ENCODE results near the gene RARB. TPM values are rescaled to one million over a fixed set of nuclear protein-coding genes. Genes with fewer than 3 reads are reported as not detected.

RARB gene
- total RNA-seq, 2 donors from 2014 or later = 21.5 to 21.9 TPM

- WGBS, 2 experiments (ENCODE audit: insufficient coverage in 1 of 2, insufficient read length in 1 of 2) = 75 to 90% methylated on average over 14 of the region's 14 CpGs
- Mint-ChIP-seq H3K4me1 (no peaks in the 10 kb centered on the region), H3K9me3 (no peaks in the 10 kb centered on the region), H3K27me3 (ENCODE audit: insufficient read depth) (no peaks in the 10 kb centered on the region), H3K27ac (no peak overlapping the region), H3K36me3 (ENCODE audit: low read depth) (peaks cover 48% of the 10 kb centered on the region), H3K4me3 (no peak overlapping the region)
- Histone ChIP-seq H3K4me1 (ENCODE audit: control insufficient read depth, insufficient read depth, low read length) (no peaks in the 10 kb centered on the region), H3K9me3 (ENCODE audit: control insufficient read depth, low read length) (no peaks in the 10 kb centered on the region), H3K27ac (ENCODE audit: low read depth, low read length) (peak overlapping the region; percentile 33), H3K27me3 (ENCODE audit: control insufficient read depth, insufficient read depth, low read length, poor library complexity, severe bottlenecking) (no peaks in the 10 kb centered on the region), H3K36me3 (ENCODE audit: control insufficient read depth, insufficient read depth, low read length) (peaks cover 41% of the 10 kb centered on the region), H3K9ac (ENCODE audit: extremely low read depth, low read length, poor library complexity, severe bottlenecking) (no peak overlapping the region), H3K4me3 (ENCODE audit: low read length) (no peak overlapping the region)
- TF ChIP-seq CTCF (conservative IDR thresholded peaks at IDR 0.05) = no peak
- DNase-seq = no peak
Measured at GRCh38 chr3:25572919-25573385, 144.9 kb downstream of the RARB start.

- H3K27me3 ChIP-seq (ENCODE audit: control insufficient read depth, insufficient read depth, low read length, poor library complexity, severe bottlenecking) = no peaks in the 10 kb centered on the region
- Mint-ChIP-seq H3K4me3 (no peak overlapping the region), H3K4me1 (no peaks in the 10 kb centered on the region), H3K27me3 (ENCODE audit: insufficient read depth) (no peaks in the 10 kb centered on the region), H3K9me3 (no peaks in the 10 kb centered on the region), H3K36me3 (ENCODE audit: low read depth) (peaks cover 49% of the 10 kb centered on the region), H3K27ac (no peak overlapping the region)
- H3K4me1 ChIP-seq (ENCODE audit: control insufficient read depth, insufficient read depth, low read length) = no peaks in the 10 kb centered on the region
- no peak overlapping the region for H3K9ac ChIP-seq (ENCODE audit: extremely low read depth, low read length, poor library complexity, severe bottlenecking)
- H3K27ac ChIP-seq (ENCODE audit: low read depth, low read length) = peak overlapping the region; percentile 33
- peaks cover 43% of the 10 kb centered on the region for H3K36me3 ChIP-seq (ENCODE audit: control insufficient read depth, insufficient read depth, low read length)
- no peak overlapping the region for H3K4me3 ChIP-seq (ENCODE audit: low read length)
- 85 to 87% methylated on average over 13 to 19 of the region's 19 CpGs for WGBS, 2 experiments (ENCODE audit: insufficient coverage in 1 of 2, insufficient read length in 1 of 2)
- DNase-seq = no peak
- H3K9me3 ChIP-seq (ENCODE audit: control insufficient read depth, low read length) = no peaks in the 10 kb centered on the region
- TF ChIP-seq CTCF (conservative IDR thresholded peaks at IDR 0.05) = no peak
Measured at GRCh38 chr3:25573386-25574171, 145.5 kb downstream of the RARB start.

- WGBS, 2 experiments (ENCODE audit: insufficient coverage in 1 of 2, insufficient read length in 1 of 2) = 94 to 95% methylated on average over 6 to 16 of the region's 16 CpGs
- Histone ChIP-seq H3K9ac (ENCODE audit: extremely low read depth, low read length, poor library complexity, severe bottlenecking) (no peak overlapping the region), H3K27me3 (ENCODE audit: control insufficient read depth, insufficient read depth, low read length, poor library complexity, severe bottlenecking) (no peaks in the 10 kb centered on the region), H3K27ac (ENCODE audit: low read depth, low read length) (no peak overlapping the region), H3K4me1 (ENCODE audit: control insufficient read depth, insufficient read depth, low read length) (no peaks in the 10 kb centered on the region), H3K4me3 (ENCODE audit: low read length) (no peak overlapping the region), H3K36me3 (ENCODE audit: control insufficient read depth, insufficient read depth, low read length) (peaks cover 42% of the 10 kb centered on the region), H3K9me3 (ENCODE audit: control insufficient read depth, low read length) (no peaks in the 10 kb centered on the region)
- Mint-ChIP-seq H3K9me3 (no peaks in the 10 kb centered on the region), H3K36me3 (ENCODE audit: low read depth) (peaks cover 48% of the 10 kb centered on the region), H3K4me3 (no peak overlapping the region), H3K4me1 (no peaks in the 10 kb centered on the region), H3K27me3 (ENCODE audit: insufficient read depth) (no peaks in the 10 kb centered on the region), H3K27ac (no peak overlapping the region)
- no peak for TF ChIP-seq CTCF (conservative IDR thresholded peaks at IDR 0.05)
- DNase-seq = no peak
Measured at GRCh38 chr3:25574172-25574765, 146.2 kb downstream of the RARB start.
